Tibial artery (tissue), 4 donors: ENCODE results near the gene RNF213.

Source experiments
- DNase-seq, 2 donors: peaks; one replicate each; pipeline ENCODE4 v3.0.0-alpha.2; 2019
- H3K27ac ChIP-seq, 2 donors: fragments of 200-600 bp; sonication (generic) in 1 of 2; 1 replicate in 1 of 2; 2 replicates in 1 of 2; pipeline ENCODE4 v1.5.1; 2018 to 2019; ENCODE audit warnings: mild to moderate bottlenecking in 1 of 2
- H3K27me3 ChIP-seq, 2 donors: fragments of 200-600 bp; sonication (generic) in 1 of 2; one replicate each; pipeline versions ENCODE4 v1.5.1 to v1.6.0; 2016 to 2019
- H3K36me3 ChIP-seq, 3 donors: fragments of 200-600 bp; sonication (generic) in 2 of 3; one replicate each; pipeline ENCODE4 v1.5.1; 2016 to 2019; ENCODE audit warnings: mild to moderate bottlenecking in 2 of 3
- H3K4me1 ChIP-seq, 4 donors: fragments of 200-600 bp; sonication (generic) in 2 of 4; 1 replicate in 3 of 4; 2 replicates in 1 of 4; pipeline ENCODE4 v1.5.1; 2016 to 2019
- H3K4me3 ChIP-seq, 2 donors: fragments of 200-600 bp; sonication (generic) in 1 of 2; 1 replicate in 1 of 2; 2 replicates in 1 of 2; pipeline ENCODE4 v1.5.1; 2018 to 2019; ENCODE audit warnings: mild to moderate bottlenecking in 2 of 2
- H3K9me3 ChIP-seq, 3 donors: fragments of 200-600 bp; sonication (generic) in 1 of 3; one replicate each; pipeline ENCODE4 v1.5.1; 2016 to 2019
- intact Hi-C: fragments of 100-400 bp; cut with DNase I; formaldehyde crosslinking; loops from one replicate; pipeline ENCODE4 v1.15.0; 2023; ENCODE audit warnings: low total_unique reads
- TF ChIP-seq, protein P1 (sequence below), 2 experiments: fragments of 200-600 bp in 1 of 2; fragments of 450-650 bp in 1 of 2; IDR thresholded peaks; one replicate each; pipeline ENCODE4 v1.5.1; 2017 to 2019; ENCODE audit warnings: antibody characterized with exemption in 2 of 2, mild to moderate bottlenecking in 1 of 2, moderate library complexity in 1 of 2

RNF213 gene

DNA sequence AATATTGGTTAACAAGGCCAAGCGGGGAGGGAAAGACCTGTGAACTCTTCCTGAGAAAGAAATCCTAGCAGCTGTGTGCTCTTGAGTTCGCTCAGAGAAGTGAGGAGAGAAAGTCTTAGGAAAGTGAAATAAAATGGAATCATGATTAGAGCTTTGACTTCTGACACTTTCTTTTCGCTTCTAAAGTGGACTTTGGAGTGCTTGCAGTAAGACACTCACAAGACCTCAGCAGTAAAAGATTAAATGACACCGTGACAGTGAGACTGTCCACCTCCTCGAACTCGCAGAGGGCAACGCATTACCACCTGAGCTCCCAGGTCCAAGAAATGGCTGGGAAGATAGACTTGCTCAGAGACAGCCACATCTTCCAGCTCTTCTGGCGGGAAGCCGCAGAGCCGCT is 71.2 kb downstream of the RNF213 start:
- no peak overlapping the region for H3K4me3 ChIP-seq
- no peaks in the 10 kb centered on the region for H3K9me3 ChIP-seq
- H3K27ac ChIP-seq, result no peak overlapping the region
- intact Hi-C loops, result no loop called here
- TF ChIP-seq, protein P1, sequence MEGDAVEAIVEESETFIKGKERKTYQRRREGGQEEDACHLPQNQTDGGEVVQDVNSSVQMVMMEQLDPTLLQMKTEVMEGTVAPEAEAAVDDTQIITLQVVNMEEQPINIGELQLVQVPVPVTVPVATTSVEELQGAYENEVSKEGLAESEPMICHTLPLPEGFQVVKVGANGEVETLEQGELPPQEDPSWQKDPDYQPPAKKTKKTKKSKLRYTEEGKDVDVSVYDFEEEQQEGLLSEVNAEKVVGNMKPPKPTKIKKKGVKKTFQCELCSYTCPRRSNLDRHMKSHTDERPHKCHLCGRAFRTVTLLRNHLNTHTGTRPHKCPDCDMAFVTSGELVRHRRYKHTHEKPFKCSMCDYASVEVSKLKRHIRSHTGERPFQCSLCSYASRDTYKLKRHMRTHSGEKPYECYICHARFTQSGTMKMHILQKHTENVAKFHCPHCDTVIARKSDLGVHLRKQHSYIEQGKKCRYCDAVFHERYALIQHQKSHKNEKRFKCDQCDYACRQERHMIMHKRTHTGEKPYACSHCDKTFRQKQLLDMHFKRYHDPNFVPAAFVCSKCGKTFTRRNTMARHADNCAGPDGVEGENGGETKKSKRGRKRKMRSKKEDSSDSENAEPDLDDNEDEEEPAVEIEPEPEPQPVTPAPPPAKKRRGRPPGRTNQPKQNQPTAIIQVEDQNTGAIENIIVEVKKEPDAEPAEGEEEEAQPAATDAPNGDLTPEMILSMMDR (IDR thresholded peaks at IDR 0.05), result no peak
- DNase-seq, result peak in 1 of 2 donors; percentile 51
- H3K36me3 ChIP-seq, result peaks cover 90 to 97% (median 92%) of the 10 kb centered on the region in 3 donors
- H3K27me3 ChIP-seq, result no peaks in the 10 kb centered on the region
- H3K4me1 ChIP-seq, result no peaks in the 10 kb centered on the region

DNA sequence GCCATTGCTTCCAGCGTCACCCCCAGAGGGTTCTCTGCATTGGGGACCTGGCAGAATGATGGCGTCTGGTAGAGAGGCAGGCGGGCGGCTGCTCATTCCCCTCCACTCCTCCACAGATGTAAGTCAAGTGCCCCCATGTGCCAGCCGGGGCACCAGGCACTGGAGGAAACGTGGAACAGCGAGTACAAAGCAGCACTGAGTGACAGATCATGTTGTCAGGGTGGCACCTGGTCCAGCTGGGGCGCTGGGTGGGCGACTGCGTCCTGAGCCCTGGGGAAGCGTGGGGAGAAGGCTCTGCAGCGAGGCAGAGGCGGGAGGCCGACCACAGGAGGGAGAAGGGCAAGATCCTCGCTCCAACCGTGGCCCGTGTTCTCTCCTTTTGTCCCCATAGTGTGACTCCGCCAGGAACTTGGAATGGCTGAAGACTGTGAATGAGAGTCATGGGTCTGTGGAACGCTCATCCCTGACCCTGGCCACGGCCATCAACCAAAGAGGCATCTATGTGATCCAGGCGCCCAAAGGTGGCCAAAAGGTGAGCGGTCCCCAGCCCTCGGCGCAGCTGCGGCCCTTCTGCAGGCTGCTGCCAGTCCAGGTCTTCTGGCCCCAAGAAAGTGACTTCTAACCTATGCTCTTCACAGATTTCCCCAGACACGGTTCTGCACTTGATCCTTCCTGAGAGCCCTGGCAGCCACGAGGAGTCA is 76.7 kb downstream of the RNF213 start:
- H3K36me3 ChIP-seq, result peaks cover 86 to 100% (median 89%) of the 10 kb centered on the region in 3 donors
- intact Hi-C loops, result no loop called here
- no peak overlapping the region for H3K27ac ChIP-seq
- TF ChIP-seq, protein P1 (IDR thresholded peaks at IDR 0.05), result no peak
- H3K9me3 ChIP-seq, result no peaks in the 10 kb centered on the region
- no peaks in the 10 kb centered on the region for H3K4me1 ChIP-seq
- H3K4me3 ChIP-seq, result no peak overlapping the region
- no peaks in the 10 kb centered on the region for H3K27me3 ChIP-seq
- peak in 1 of 2 donors; percentile 58 for DNase-seq

DNA sequence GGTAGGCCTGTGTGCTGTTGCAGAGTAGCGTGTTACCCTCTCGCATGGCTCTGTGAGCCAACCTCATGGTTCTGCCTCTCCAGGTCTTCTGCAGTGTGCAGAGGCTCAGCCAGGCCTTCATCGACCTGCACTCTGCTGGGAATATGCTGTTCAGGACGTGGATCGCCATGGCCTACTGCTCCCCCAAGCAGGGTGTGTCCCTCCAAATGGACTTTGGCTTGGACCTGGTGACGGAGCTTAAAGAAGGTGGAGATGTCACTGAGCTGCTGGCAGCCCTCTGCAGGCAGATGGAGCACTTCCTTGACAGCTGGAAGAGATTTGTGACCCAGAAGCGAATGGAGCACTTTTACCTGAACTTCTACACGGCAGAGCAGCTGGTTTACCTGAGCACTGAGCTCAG is 78.5 kb downstream of the RNF213 start:
- TF ChIP-seq, protein P1 (IDR thresholded peaks at IDR 0.05), result no peak
- Histone ChIP-seq H3K36me3 (peaks cover 88 to 98% (median 90%) of the 10 kb centered on the region in 3 donors), H3K27ac (no peak overlapping the region), H3K9me3 (no peaks in the 10 kb centered on the region), H3K27me3 (no peaks in the 10 kb centered on the region), H3K4me1 (no peaks in the 10 kb centered on the region), H3K4me3 (no peak overlapping the region)
- DNase-seq, result peak in 1 of 2 donors; percentile 55
- intact Hi-C loops, result no loop called here

DNA sequence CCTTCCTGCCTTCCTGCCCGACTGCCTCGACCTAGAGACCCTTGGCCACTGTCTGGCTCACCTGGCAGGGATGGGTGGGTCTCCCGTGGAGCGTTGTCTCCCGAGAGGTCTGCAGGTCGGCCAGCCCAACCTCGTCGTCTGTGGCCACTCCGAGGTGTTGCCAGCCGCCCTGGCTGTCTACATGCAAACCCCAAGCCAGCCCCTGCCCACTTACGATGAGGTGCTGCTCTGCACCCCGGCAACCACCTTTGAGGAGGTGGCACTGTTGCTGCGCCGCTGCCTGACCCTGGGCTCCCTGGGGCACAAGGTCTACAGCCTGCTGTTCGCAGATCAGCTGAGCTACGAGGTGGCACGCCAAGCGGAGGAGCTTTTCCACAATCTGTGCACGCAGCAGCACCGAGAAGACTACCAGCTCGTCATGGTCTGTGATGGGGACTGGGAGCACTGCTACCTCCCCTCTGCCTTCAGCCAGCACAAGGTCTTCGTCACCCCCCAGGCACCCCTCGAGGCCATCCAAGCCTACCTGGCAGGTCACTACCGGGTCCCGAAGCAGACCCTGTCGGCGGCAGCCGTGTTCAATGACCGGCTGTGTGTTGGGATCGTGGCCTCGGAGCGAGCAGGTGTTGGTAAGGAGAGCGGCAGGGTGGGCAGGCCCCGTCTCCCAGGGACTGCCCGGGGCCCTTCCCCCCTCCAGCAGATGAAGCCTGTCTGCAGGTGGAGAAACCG is 79.2 kb downstream of the RNF213 start:
- DNase-seq, result peak in 1 of 2 donors; percentile 65
- Histone ChIP-seq H3K9me3 (no peaks in the 10 kb centered on the region), H3K27ac (no peak overlapping the region), H3K4me1 (no peaks in the 10 kb centered on the region), H3K27me3 (no peaks in the 10 kb centered on the region), H3K4me3 (no peak overlapping the region), H3K36me3 (peaks cover 90 to 98% (median 90%) of the 10 kb centered on the region in 3 donors)
- TF ChIP-seq, protein P1 (IDR thresholded peaks at IDR 0.05), result no peak
- intact Hi-C loops, result no loop called here

DNA sequence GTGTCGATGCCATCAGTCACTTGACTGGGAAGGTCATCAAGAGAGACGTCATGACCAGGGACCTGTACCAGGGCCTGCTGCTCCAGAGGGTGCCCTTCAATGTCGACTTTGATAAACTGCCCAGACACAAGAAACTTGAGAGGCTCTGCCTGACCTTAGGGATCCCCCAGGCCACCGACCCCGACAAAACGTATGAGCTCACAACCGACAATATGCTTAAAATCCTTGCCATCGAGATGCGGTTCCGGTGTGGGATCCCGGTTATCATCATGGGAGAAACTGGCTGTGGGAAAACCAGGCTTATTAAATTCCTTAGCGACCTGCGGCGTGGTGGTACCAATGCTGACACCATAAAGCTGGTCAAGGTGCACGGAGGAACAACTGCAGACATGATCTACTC is 84.7 kb downstream of the RNF213 start:
- peaks cover 93 to 98% (median 93%) of the 10 kb centered on the region in 3 donors for H3K36me3 ChIP-seq
- no peaks in the 10 kb centered on the region for H3K27me3 ChIP-seq
- intact Hi-C loops, result no loop called here
- no peak overlapping the region for H3K4me3 ChIP-seq
- H3K9me3 ChIP-seq, result no peaks in the 10 kb centered on the region
- no peaks in the 10 kb centered on the region for H3K4me1 ChIP-seq
- TF ChIP-seq, protein P1 (IDR thresholded peaks at IDR 0.05), result no peak
- H3K27ac ChIP-seq, result no peak overlapping the region
- DNase-seq, result peak in 1 of 2 donors; percentile 48
